ENCODE results near the gene SLC26A5. TPM values are rescaled to one million over a fixed set of nuclear protein-coding genes. Genes with fewer than 3 reads are reported as not detected.

SLC26A5 gene
- total and polyA plus RNA-seq, 7 donors = 0.04 to 0.54 (median 0.34) TPM; not detected in 3

GRCh38 chr7:103344453-103345149, 101.4 kb downstream of the SLC26A5 start, which contains the start of gene DNAJC2:
Gene DNAJC2, minus strand, starts transcription at chr7:103344767. Its CDS starts 145 bp downstream, at chr7:103344622.
- Histone ChIP-seq H3K36me3 (peaks cover 0 to 20% (median 8%) of the 10 kb centered on the region in 4 donors), H3K4me1 (peaks cover 0 to 45% (median 39%) of the 10 kb centered on the region in 4 donors), H3K4me3 (peak within 1 kb of the TSS; percentile 68 to 92 (median 76)), H3K27me3 (no peaks in the 10 kb centered on the region), H3K9me3 (no peaks in the 10 kb centered on the region), H3K27ac (peak within 1 kb of the TSS; percentile 82 to 86 (median 84))
- DNase-seq = peak; percentile 94
- TF ChIP-seq CTCF (IDR thresholded peaks at IDR 0.05) = no peak
- TF ChIP-seq POLR2A (IDR thresholded peaks at IDR 0.05) = peak in 1 of 2 donors; percentile 26
- no peak for TF ChIP-seq EP300 (IDR thresholded peaks at IDR 0.05)
- TF ChIP-seq POLR2AphosphoS5 (IDR thresholded peaks at IDR 0.05) = peak; percentile 53 to 85 (median 80)
- 7 to 9% methylated on average over 43 of the region's 43 CpGs for WGBS, 2 donors
- intact Hi-C loops (cut with DNase I) = loop anchor here (10.0 kb wide), 1 partner anchor 270 kb away; the partner anchor contains the start of genes ARMC10 and FBXL13

DNA sequence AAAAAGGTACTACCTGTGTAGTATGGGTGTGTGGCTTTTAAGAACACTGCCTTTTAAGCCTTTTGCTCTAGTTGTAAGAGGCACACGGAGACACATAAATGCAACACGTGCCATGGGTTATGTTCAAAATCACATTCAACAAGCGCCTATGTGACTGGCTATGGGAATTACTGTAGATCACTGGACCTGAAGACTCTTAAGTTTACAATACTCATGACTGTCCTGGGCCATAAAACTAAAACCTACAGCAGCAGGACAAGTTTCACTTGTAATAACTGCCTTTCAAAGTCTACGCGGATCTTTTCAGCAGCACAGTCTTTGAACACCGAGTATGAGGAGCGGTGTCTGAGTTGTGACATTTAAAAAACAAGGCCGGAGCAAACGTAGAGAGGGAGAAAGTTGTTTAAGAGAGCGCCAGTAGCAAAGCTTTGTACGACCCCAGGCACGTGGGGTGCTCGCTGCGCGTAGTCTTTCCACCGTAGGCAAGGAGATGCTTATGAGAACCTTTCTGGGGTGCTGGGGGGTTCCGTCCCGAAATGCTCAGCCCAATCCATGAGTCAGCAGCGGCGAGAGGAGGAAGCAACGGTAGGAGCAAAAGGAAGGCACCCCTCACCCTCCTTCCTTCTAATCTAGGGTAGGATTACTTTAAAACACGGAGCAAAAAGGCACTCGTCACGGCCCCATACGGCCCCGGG, 102.1 kb downstream of the SLC26A5 start:
- no peak for TF ChIP-seq POLR2AphosphoS5 (IDR thresholded peaks at IDR 0.05)
- no peak for TF ChIP-seq CTCF (IDR thresholded peaks at IDR 0.05)
- TF ChIP-seq POLR2A (IDR thresholded peaks at IDR 0.05) = no peak
- TF ChIP-seq EP300 (IDR thresholded peaks at IDR 0.05) = no peak
- peak; percentile 67 for DNase-seq
- Histone ChIP-seq H3K4me3 (peak overlapping the region; percentile 68 to 92 (median 76)), H3K27ac (peak overlapping the region; percentile 82 to 86 (median 84)), H3K9me3 (no peaks in the 10 kb centered on the region), H3K36me3 (peaks cover 0 to 26% (median 8%) of the 10 kb centered on the region in 4 donors), H3K4me1 (peaks cover 0 to 38% (median 32%) of the 10 kb centered on the region in 4 donors), H3K27me3 (no peaks in the 10 kb centered on the region)
- 0 to 1% methylated on average over 26 of the region's 26 CpGs for WGBS, 2 donors
- intact Hi-C loops (cut with DNase I) = loop anchor here (10.0 kb wide), 1 partner anchor 269 kb away; the partner anchor contains the start of genes ARMC10 and FBXL13

- TF ChIP-seq CTCF (IDR thresholded peaks at IDR 0.05) (no peak), EP300 (IDR thresholded peaks at IDR 0.05) (no peak), POLR2AphosphoS5 (IDR thresholded peaks at IDR 0.05) (no peak), POLR2A (IDR thresholded peaks at IDR 0.05) (no peak)
- Histone ChIP-seq H3K4me1 (peaks cover 0 to 32% (median 26%) of the 10 kb centered on the region in 4 donors), H3K9me3 (no peaks in the 10 kb centered on the region)
Measured at GRCh38 chr7:103343332-103343731, 102.7 kb downstream of the SLC26A5 start.

GRCh38 chr7:103341466-103341865, 104.5 kb downstream of the SLC26A5 start:
- Histone ChIP-seq H3K4me3 (no peak overlapping the region), H3K27ac (no peak overlapping the region), H3K36me3 (peaks cover 8 to 50% (median 16%) of the 10 kb centered on the region in 4 donors), H3K27me3 (no peaks in the 10 kb centered on the region), H3K9me3 (no peaks in the 10 kb centered on the region), H3K4me1 (peaks cover 0 to 23% (median 18%) of the 10 kb centered on the region in 4 donors)
- 90 to 92% methylated on average over 2 of the region's 2 CpGs for WGBS, 2 donors
- intact Hi-C loops (cut with DNase I) = loop anchor here (10.0 kb wide), 1 partner anchor 267 kb away; the partner anchor contains the start of genes ARMC10 and FBXL13
- no peak for TF ChIP-seq CTCF (IDR thresholded peaks at IDR 0.05)
- no peak for TF ChIP-seq POLR2A (IDR thresholded peaks at IDR 0.05)
- TF ChIP-seq EP300 (IDR thresholded peaks at IDR 0.05) = no peak
- TF ChIP-seq POLR2AphosphoS5 (IDR thresholded peaks at IDR 0.05) = no peak
- DNase-seq = no peak

More at GRCh38 chr7:103343332-103343731, 102.7 kb downstream of the SLC26A5 start:
- DNase-seq = no peak
- intact Hi-C loops (cut with DNase I) = loop anchor here (10.0 kb wide), 1 partner anchor 269 kb away; the partner anchor contains the start of genes ARMC10 and FBXL13
- no peaks in the 10 kb centered on the region for H3K27me3 ChIP-seq
- H3K4me3 ChIP-seq = peak overlapping the region in 3 of 4 donors; percentile 76 to 92 (median 77)
- H3K27ac ChIP-seq = peak overlapping the region in 3 of 4 donors; percentile 83 to 86 (median 84)
- H3K36me3 ChIP-seq = peaks cover 0 to 31% (median 8%) of the 10 kb centered on the region in 4 donors

Data from sigmoid colon (tissue), 7 donors.